Measurements from ENCODE around the gene CASP10. TPM values are rescaled to one million over a fixed set of nuclear protein-coding genes. Genes with fewer than 3 reads are reported as not detected.

CASP10 gene
- total and polyA plus RNA-seq, 2 of the 13 experiments (the other 11 are each of a cell fraction or from before 2014, with no cell fraction given), result 22.2 to 23.8 TPM

- TF ChIP-seq DMTF1 (CRISPR knock-in tag; IDR thresholded peaks at IDR 0.05) (no peak), NR3C1 (CRISPR knock-in tag; IDR thresholded peaks at IDR 0.05) (no peak), NONO (IDR thresholded peaks at IDR 0.05) (no peak), NONO (CRISPR knock-in tag; conservative IDR thresholded peaks at IDR 0.05) (no peak), HES4 (CRISPR knock-in tag; IDR thresholded peaks at IDR 0.05; ENCODE audit: borderline replicate concordance) (no peak), ARNT (IDR thresholded peaks at IDR 0.05) (no peak), ZSCAN31 (CRISPR knock-in tag; IDR thresholded peaks at IDR 0.05; ENCODE audit: low read depth) (no peak), ZBTB26 (CRISPR knock-in tag; IDR thresholded peaks at IDR 0.05; ENCODE audit: borderline replicate concordance) (no peak), ZNF460 (CRISPR knock-in tag; IDR thresholded peaks at IDR 0.05; ENCODE audit: borderline replicate concordance) (no peak), FOXC1 (CRISPR knock-in tag; IDR thresholded peaks at IDR 0.05; ENCODE audit: borderline replicate concordance) (no peak), ZNF205 (CRISPR knock-in tag; IDR thresholded peaks at IDR 0.05) (no peak), DRAP1 (CRISPR knock-in tag; IDR thresholded peaks at IDR 0.05) (no peak), ZNF432 (CRISPR knock-in tag; IDR thresholded peaks at IDR 0.05; ENCODE audit: borderline replicate concordance) (no peak), NFE2L1 (CRISPR knock-in tag; IDR thresholded peaks at IDR 0.05; ENCODE audit: borderline replicate concordance) (no peak)
These were observed 32.4 kb upstream of the CASP10 start (continued) for GRCh38 chr2:201150454-201151020.

Measured in HepG2 (cell line).